SIG-M5 (cell line): ENCODE measurements around the gene LIPC.
"Not testable (repeated sequence)": the region's sequence is repeated elsewhere in the genome, so short reads cannot be mapped to it uniquely, and the experiment has no call there.

ENCODE experiments used
- DNase-seq: peaks from one replicate; lab custom pipeline; 2025; lab: John Stamatoyannopoulos, UW

Gene LIPC

GRCh38 chr15:58585693-58586443 lies 154.1 kb downstream of the LIPC start:
- DNase-seq: no peak

DNA sequence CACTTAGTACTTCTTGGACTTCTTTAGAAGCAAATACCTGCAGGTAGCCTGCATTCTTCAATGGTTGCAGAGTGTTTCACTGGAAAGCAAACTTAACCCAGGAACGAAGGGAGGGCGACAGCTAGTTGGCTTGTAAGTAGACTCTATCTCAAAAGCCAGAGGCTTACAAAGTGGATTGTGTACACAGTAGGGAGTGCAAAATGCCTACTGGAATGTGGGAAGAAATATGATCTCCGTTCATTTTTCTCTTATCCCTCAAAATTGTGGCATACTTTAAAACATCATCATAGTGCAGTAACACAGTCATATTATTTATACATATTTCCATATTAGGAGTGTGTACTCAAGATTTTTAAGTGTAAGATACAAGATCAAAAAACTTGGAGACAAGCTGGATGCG lies 155.7 kb downstream of the LIPC start:
- DNase-seq: no peak

- no peak for DNase-seq
These were observed 156.3 kb downstream of the LIPC start for GRCh38 chr15:58588096-58588495.

DNA sequence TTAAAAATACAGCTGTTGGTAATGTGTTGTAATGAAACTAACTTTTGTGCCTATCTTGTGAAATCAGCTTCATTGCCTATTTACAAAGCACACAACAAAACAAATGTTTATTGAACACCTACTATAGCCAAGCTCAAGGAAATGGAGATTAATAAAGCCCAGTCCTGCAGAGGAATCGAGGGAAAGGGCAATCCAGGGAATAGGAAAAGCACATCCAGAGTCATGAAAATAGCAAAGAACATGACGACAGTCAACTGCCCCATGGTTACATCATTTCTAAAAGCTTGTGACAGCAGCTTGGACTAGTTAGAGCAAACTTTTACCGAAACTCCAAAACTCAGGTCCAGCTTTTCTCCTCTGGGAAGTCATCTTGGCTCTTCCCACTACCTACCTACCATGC lies 157.3 kb downstream of the LIPC start:
- no peak for DNase-seq

DNA sequence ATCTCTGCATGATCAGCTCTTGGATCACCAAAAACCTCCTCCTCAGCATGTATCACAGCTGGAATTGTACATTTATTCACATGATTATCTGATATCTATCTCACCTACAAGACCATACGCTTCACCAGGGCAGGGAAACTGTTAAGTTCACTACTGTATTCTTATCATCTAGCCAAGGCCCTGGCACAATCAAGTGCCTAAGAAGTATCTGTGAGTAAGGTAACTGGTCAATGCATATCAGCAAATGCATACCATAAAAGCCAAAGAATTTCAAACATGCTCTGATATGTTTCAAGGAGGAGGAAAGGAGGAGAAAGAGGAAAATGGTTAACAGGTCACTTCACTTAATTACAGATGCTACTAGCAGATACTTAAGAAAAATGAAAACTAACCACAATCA lies 158.4 kb downstream of the LIPC start:
- no peak for DNase-seq

- no peak for DNase-seq
These were observed 159.1 kb downstream of the LIPC start for GRCh38 chr15:58590926-58591325.

GRCh38 chr15:58593870-58594269 lies 162.1 kb downstream of the LIPC start:
- no peak for DNase-seq

- no peak for DNase-seq
These were observed 163.1 kb downstream of the LIPC start for GRCh38 chr15:58594898-58595297.

- DNase-seq: no peak
These were observed 163.9 kb downstream of the LIPC start for GRCh38 chr15:58595516-58596263.

DNA sequence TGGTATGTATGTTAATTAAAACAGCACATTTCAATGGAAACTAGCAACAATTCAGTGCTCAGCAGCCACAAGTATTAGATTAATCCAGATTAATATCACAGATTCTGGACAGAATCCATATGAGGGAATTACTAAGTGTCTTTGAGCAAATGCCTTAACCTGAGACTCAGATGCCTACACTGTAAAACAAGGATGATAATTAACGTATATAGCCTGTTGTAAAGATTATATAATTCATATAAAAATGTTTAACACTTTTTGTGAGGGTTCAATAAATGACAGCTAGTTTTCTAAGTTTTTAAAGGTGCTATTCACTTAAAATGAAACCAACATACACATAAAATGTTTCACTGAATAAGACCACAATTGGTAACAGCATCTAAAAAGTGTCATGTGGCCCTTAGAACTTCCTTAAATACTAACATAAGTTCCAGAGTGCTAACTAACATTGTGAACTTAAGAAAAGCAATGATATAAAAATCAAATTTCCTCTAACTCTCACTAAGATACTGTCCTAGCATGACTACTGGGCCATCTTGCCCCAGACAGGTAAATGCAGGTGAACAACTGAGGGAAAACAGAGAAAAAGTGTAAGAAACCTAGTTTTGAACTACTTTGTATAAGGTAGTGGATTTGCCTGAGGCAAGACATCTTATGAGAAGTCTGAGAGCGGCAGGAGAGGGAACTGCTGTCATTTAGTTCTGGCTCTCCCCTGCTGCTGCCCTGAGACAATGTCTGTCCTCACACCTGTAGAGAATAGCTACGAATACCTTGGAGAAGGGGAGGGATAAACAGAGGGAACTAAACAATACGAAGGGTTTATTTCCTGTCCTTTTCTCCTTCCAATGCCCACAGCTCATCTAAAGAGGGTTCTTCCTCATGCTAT lies 166.4 kb downstream of the LIPC start:
- DNase-seq: no peak

- no peak for DNase-seq
These were observed 167.0 kb downstream of the LIPC start for GRCh38 chr15:58598829-58599210.

DNA sequence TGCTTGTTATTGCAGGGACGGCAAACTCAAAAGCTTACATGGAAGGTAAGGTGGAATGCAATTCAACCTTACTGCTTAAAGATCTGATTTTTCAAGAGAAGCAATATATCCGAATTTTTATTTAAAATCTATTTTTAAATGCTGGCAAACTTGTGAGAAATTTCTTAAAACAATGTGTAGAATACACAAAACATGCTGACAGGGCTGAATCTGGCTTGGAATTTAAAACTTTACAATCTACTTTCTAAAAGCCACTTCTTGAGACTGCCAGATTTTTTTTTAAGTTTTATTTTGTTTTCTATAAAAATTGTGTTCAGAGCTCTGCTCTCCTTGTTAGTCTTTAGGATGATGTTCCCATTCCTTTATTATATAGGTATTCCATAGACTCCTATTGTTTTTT lies 171.0 kb downstream of the LIPC start:
- DNase-seq: no peak

DNA sequence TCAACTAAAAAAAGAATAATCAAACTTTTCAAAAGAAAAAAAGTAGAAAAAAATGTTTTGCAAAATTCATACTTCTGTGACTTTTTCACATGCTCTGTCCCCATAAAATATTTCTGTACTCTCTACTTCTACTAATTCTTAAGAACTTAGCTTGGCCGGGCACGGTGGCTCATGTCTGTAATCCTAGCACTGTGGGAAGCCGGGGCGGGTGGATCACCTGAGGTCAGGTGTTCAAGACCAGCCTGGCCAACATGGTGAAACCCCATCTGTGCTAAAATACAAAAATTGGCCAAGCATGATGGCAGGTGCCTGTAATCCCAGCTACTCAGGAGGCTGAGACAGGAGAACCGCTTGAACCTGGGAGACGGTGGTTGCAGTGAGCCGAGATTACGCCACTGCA lies 172.1 kb downstream of the LIPC start:
- DNase-seq: not testable (repeated sequence)

DNA sequence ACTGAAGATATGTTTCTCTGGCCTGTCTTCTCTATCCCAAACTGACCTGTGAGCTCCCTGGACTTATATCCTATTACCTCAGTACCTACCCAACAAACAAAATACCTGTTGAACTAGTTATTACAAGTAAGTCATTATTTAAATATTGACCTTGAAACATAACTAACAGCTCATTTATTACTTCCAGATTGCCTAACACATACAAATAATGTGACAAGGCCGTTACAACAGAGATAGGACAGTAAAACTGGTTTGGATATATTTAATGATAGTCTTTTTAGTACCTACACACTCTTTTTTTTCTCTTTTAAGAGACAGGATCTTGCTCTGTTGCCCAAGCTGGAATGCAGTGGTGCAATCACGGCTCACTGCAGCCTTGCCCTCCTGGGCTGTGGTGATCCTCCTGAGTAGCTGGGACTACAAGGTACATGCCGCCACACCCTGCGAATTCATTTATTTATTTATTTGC lies 172.7 kb downstream of the LIPC start:
- DNase-seq: no peak

DNA sequence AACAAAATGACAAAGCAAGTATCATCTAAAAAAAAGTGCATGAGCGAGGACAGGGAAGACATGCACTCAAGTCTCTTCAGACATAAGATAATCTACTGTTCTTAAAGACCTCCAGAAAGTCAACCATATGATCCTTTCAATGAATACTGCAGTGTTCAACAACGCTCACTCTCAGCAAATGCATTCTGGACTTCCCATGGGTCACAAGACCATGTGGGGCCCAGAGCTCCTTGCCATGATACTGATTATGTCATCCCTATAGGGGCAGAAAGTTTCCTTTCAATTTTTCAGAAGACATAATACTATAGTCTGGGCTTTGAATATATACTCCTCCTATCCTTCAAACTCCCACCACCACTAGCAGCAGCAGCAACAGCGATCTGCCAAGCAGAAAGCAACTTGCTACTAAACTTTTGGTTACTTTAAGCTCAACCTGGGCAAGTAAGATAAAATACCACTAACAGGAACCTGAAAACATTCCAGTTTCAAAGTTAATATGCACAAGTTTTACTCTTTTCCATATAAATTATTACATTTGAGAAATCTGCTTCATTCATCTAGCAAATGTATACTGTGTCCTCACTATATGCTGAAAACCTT lies 174.2 kb downstream of the LIPC start:
- no peak for DNase-seq

- DNase-seq: no peak
These were observed 174.8 kb downstream of the LIPC start for GRCh38 chr15:58606577-58607080.

DNA sequence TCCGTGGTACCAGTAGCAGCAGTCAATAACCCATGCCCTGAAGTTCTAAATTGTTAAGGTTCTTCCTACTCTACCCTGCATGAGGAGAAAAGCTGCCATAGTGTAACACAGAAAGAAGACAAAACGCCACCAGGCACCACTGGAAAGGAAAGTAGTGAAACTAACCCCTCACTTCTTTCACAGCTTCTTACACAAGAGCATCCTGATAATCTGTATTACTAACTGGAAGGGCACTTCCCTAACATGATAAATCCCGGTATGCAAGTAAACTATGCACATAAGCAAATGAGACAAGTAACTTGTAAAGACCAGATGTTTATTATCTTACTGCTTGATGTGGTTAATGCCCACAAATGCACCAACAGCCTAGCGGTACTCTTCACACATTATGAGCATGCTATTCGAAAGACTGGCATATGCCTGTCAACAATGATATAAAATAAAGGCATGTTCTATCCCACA lies 176.4 kb downstream of the LIPC start:
- DNase-seq: no peak

- DNase-seq: no peak
These were observed 176.9 kb downstream of the LIPC start for GRCh38 chr15:58608711-58609110.

- DNase-seq: no peak
These were observed 180.2 kb downstream of the LIPC start for GRCh38 chr15:58611731-58612676.

- no peak for DNase-seq
These were observed 184.4 kb downstream of the LIPC start for GRCh38 chr15:58616171-58616570.
